Measurements from ENCODE around the gene SCAPER.

The SCAPER gene

DNA sequence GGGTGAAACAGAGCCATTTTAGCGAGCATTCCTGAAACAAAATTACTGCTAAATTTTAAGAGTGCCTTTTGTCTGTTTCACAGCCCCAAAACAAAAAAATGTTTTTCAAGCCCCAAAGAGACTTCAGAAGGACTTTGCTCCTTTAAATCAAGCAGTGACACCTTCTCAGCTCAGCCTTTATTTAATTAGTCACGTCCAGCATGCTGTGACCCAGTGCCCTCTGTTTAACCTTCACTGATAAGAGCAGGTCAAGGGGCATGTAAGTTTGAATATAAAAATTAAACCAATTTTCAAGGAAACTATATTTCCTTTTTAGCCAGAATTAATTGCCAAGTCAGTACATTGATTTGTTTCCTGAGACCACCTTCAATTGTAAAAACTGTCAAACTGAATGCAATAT, 527.9 kb downstream of the SCAPER start:
- Histone ChIP-seq H3K27me3 (no peaks in the 10 kb centered on the region), H3K36me3 (no peaks in the 10 kb centered on the region), H3K4me3 (ENCODE audit: low read depth, low read length) (no peak overlapping the region), H3K9me3 (no peaks in the 10 kb centered on the region), H3K4me1 (no peaks in the 10 kb centered on the region)
- DNase-seq, result no peak
- TF ChIP-seq, protein P1, sequence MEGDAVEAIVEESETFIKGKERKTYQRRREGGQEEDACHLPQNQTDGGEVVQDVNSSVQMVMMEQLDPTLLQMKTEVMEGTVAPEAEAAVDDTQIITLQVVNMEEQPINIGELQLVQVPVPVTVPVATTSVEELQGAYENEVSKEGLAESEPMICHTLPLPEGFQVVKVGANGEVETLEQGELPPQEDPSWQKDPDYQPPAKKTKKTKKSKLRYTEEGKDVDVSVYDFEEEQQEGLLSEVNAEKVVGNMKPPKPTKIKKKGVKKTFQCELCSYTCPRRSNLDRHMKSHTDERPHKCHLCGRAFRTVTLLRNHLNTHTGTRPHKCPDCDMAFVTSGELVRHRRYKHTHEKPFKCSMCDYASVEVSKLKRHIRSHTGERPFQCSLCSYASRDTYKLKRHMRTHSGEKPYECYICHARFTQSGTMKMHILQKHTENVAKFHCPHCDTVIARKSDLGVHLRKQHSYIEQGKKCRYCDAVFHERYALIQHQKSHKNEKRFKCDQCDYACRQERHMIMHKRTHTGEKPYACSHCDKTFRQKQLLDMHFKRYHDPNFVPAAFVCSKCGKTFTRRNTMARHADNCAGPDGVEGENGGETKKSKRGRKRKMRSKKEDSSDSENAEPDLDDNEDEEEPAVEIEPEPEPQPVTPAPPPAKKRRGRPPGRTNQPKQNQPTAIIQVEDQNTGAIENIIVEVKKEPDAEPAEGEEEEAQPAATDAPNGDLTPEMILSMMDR (IDR thresholded peaks at IDR 0.05; ENCODE audit: low read depth, low read length), result no peak

GRCh38 chr15:76376816-76377215, 528.3 kb downstream of the SCAPER start:
- TF ChIP-seq, protein P1 (IDR thresholded peaks at IDR 0.05; ENCODE audit: low read depth, low read length), result no peak
- Histone ChIP-seq H3K36me3 (no peaks in the 10 kb centered on the region), H3K4me1 (no peaks in the 10 kb centered on the region), H3K27me3 (no peaks in the 10 kb centered on the region), H3K9me3 (no peaks in the 10 kb centered on the region), H3K4me3 (ENCODE audit: low read depth, low read length) (no peak overlapping the region)
- DNase-seq, result no peak

GRCh38 chr15:76376029-76376428, 529.1 kb downstream of the SCAPER start:
- no peaks in the 10 kb centered on the region for H3K9me3 ChIP-seq
- DNase-seq, result no peak
- H3K27me3 ChIP-seq, result no peaks in the 10 kb centered on the region
- TF ChIP-seq, protein P1 (IDR thresholded peaks at IDR 0.05; ENCODE audit: low read depth, low read length), result no peak
- H3K4me1 ChIP-seq, result no peaks in the 10 kb centered on the region
- H3K36me3 ChIP-seq, result no peaks in the 10 kb centered on the region
- H3K4me3 ChIP-seq (ENCODE audit: low read depth, low read length), result no peak overlapping the region

- no peak for DNase-seq
- TF ChIP-seq, protein P1 (IDR thresholded peaks at IDR 0.05; ENCODE audit: low read depth, low read length), result no peak
- H3K4me1 ChIP-seq, result no peaks in the 10 kb centered on the region
- H3K9me3 ChIP-seq, result no peaks in the 10 kb centered on the region
- H3K27me3 ChIP-seq, result no peaks in the 10 kb centered on the region
- H3K4me3 ChIP-seq (ENCODE audit: low read depth, low read length), result no peak overlapping the region
- H3K36me3 ChIP-seq, result no peaks in the 10 kb centered on the region
These were observed 537.0 kb downstream of the SCAPER start for GRCh38 chr15:76368122-76368621.

DNA sequence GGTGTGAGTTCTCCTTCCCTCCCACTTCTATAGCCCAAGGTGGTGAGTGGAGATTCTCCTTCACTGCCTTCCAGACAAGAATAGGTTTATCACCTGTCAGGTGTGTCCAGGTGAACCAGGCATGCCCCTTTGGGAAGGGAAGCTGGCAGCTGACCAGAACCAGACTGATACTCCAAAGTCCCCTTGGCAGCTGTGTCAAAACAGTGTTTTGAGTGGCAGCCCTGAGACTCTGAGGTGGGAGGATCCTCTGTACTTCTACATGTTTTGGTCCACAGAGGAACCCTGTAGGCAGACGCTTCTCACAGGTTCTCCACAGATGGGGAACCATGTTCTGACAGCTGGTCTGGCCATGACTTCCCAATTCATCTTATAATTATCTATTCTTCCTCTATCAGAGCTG, 538.4 kb downstream of the SCAPER start:
- H3K36me3 ChIP-seq, result no peaks in the 10 kb centered on the region
- TF ChIP-seq, protein P1 (IDR thresholded peaks at IDR 0.05; ENCODE audit: low read depth, low read length), result no peak
- H3K4me3 ChIP-seq (ENCODE audit: low read depth, low read length), result no peak overlapping the region
- H3K27me3 ChIP-seq, result no peaks in the 10 kb centered on the region
- DNase-seq, result no peak
- no peaks in the 10 kb centered on the region for H3K4me1 ChIP-seq
- H3K9me3 ChIP-seq, result no peaks in the 10 kb centered on the region

DNA sequence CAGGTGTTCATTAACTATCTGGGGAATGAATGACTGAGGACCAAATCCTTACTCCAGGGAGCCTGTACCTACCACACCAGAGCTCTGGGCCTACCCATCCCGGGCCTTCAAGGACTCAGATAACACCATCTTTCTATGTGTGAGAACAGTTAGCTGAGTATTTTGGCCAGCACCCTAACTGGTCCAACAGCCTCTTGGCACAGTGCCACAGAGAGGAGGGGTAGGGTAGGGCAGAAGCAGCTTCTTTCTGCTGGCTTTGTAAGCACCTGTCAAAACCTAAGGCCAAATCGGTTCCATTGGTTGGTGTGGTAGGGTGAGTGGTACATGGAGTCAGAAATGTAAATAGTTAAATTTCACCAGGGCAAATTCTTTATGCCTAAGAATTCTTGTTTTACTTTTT, 541.9 kb downstream of the SCAPER start:
- no peak overlapping the region for H3K4me3 ChIP-seq (ENCODE audit: low read depth, low read length)
- DNase-seq, result no peak
- TF ChIP-seq, protein P1 (IDR thresholded peaks at IDR 0.05; ENCODE audit: low read depth, low read length), result no peak
- H3K27me3 ChIP-seq, result no peaks in the 10 kb centered on the region
- no peaks in the 10 kb centered on the region for H3K36me3 ChIP-seq
- H3K4me1 ChIP-seq, result no peaks in the 10 kb centered on the region
- no peaks in the 10 kb centered on the region for H3K9me3 ChIP-seq

All from BE2C (cell line).